Chondrocyte (in vitro differentiated cells): Measurements from ENCODE around the gene CGB7. TPM values are rescaled to one million over a fixed set of nuclear protein-coding genes. Genes with fewer than 3 reads are reported as not detected.

Experiments
- DNase-seq: peaks from one replicate; pipeline ENCODE4 v3.0.0; 2021; ENCODE audit warnings: mixed read lengths, low spot score
- H3K27ac Mint-ChIP-seq: one replicate; pipeline ENCODE4 v1.8.0; 2021; ENCODE audit warnings: mild to moderate bottlenecking, moderate library complexity, mixed read lengths; ENCODE audit not compliant: unreplicated experiment
- H3K27me3 Mint-ChIP-seq: 2 replicates; pipeline ENCODE4 v1.8.0; 2021; ENCODE audit warnings: low read depth, mixed read lengths
- H3K36me3 Mint-ChIP-seq: 2 replicates; pipeline ENCODE4 v1.8.0; 2021; ENCODE audit warnings: low read depth, mixed read lengths
- H3K4me1 Mint-ChIP-seq: 2 replicates; pipeline ENCODE4 v1.8.0; 2021; ENCODE audit warnings: low read depth, mild to moderate bottlenecking, mixed read lengths
- H3K4me3 Mint-ChIP-seq: one replicate; pipeline ENCODE4 v1.8.0; 2021; ENCODE audit warnings: mild to moderate bottlenecking, moderate library complexity, mixed read lengths; ENCODE audit not compliant: unreplicated experiment
- H3K9me3 Mint-ChIP-seq: 2 replicates; pipeline ENCODE4 v1.8.0; 2021; ENCODE audit warnings: low read depth, mixed read lengths
- CTCF ChIP-seq: fragments of 200-600 bp; sonication (generic); IDR thresholded peaks from 2 replicates; pipeline ENCODE4 v1.5.0; 2021; ENCODE audit warnings: antibody characterized with exemption, mild to moderate bottlenecking, moderate library complexity
- long read RNA-seq: library from polyadenylated mRNA; stranded (forward); transcript quantifications from one replicate; pipeline ENCODE4 v2.0.0, GENCODE V29; 2021
- total RNA-seq: library from RNA; stranded (reverse); gene quantifications from 3 replicates; pipeline ENCODE4 v1.2.1, GENCODE V29; 2021

Gene CGB7
- 0.52 to 0.85 TPM in 2 of 3 replicates, not detected in the other for total RNA-seq
- long read RNA-seq, partial matches to known transcripts, result 0 of 1 reads
- long read RNA-seq, other reads (novel, unspliced or antisense), result 1 of 1 reads

GRCh38 chr19:49057636-49058234 lies at the start of gene CGB7:
Gene CGB7 (minus strand): TSS chr19:49057749. CDS start chr19:49055375, 2,374 bp downstream.
- no peak for TF ChIP-seq CTCF
- Mint-ChIP-seq H3K27ac (peak within 1 kb of the TSS; percentile 22), H3K4me1 (peaks cover 19% of the 10 kb centered on the region), H3K27me3 (no peaks in the 10 kb centered on the region), H3K9me3 (no peaks in the 10 kb centered on the region), H3K36me3 (no peaks in the 10 kb centered on the region), H3K4me3 (peak within 1 kb of the TSS; percentile 77)
- no peak for DNase-seq

DNA sequence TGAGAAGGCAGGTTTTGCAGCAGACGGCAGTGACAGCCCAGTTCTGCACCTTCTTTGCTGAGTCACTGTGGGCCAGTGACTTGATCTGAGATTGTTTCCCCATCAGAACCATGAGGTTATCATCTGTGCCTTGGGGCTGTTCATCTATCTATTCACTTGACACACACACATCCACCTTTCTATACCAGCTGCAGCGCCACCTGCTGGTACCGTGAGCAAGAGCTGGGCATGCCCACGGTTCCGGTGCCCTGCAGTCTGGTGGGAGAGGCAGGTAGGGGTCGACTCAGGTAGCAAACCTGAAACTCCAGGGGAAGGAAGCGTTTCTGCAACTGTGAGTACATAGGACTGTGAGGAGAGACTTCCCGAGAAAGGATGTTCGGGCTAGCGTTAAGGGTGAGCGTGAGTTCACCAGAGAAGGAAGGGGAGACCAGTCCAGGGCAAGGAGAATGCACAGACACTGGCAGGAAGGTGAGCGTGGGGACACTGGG lies 49.1 kb upstream of the CGB7 start:
- Mint-ChIP-seq H3K4me3 (no peak overlapping the region), H3K36me3 (peaks cover 28% of the 10 kb centered on the region), H3K27me3 (no peaks in the 10 kb centered on the region), H3K4me1 (peaks cover 26% of the 10 kb centered on the region), H3K27ac (no peak overlapping the region), H3K9me3 (no peaks in the 10 kb centered on the region)
- peak; percentile 88 for TF ChIP-seq CTCF
- DNase-seq, result no peak

GRCh38 chr19:49104229-49104864 lies 46.8 kb upstream of the CGB7 start:
- TF ChIP-seq CTCF, result no peak
- Mint-ChIP-seq H3K9me3 (no peaks in the 10 kb centered on the region), H3K36me3 (peaks cover 40% of the 10 kb centered on the region), H3K4me1 (peaks cover 10% of the 10 kb centered on the region), H3K27me3 (no peaks in the 10 kb centered on the region), H3K27ac (no peak overlapping the region), H3K4me3 (no peak overlapping the region)
- DNase-seq, result no peak

- no peak for DNase-seq
- H3K27ac Mint-ChIP-seq, result no peak overlapping the region
- H3K9me3 Mint-ChIP-seq, result no peaks in the 10 kb centered on the region
- peaks cover 3% of the 10 kb centered on the region for H3K4me1 Mint-ChIP-seq
- peaks cover 40% of the 10 kb centered on the region for H3K36me3 Mint-ChIP-seq
- TF ChIP-seq CTCF, result no peak
- no peak overlapping the region for H3K4me3 Mint-ChIP-seq
- no peaks in the 10 kb centered on the region for H3K27me3 Mint-ChIP-seq
Observed at GRCh38 chr19:49103331-49104085, 46.0 kb upstream of the CGB7 start.

DNA sequence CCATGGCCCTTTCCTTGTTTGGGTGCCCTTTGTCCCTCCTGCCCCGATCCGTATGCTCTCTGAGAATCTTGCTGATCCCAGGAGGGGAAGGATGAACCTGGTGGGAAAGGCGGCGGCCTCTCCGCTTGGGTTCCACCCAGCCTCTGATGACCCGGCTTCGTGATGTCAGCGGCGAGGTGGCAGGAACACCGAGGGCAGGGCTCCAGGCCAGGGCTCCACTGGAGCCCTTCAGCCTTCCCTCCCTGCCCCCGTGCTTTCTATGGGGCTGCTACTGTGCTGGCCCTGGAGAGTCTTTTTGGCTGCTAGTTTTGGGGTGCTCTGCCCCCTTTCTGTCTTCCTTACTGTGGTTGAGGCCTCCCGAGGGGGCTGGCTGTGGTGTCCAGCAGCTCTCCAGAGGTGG lies 44.8 kb upstream of the CGB7 start:
- Mint-ChIP-seq H3K36me3 (peaks cover 39% of the 10 kb centered on the region), H3K4me1 (peaks cover 5% of the 10 kb centered on the region), H3K4me3 (no peak overlapping the region), H3K27ac (no peak overlapping the region), H3K9me3 (no peaks in the 10 kb centered on the region), H3K27me3 (no peaks in the 10 kb centered on the region)
- TF ChIP-seq CTCF, result no peak
- no peak for DNase-seq
